H9 (cell line): ENCODE data around the gene TADA3. TPM values are rescaled to one million over a fixed set of nuclear protein-coding genes. Genes with fewer than 3 reads are reported as not detected.

Experiments used
- DNase-seq: peaks from one replicate; pipeline ENCODE4 v3.0.0-alpha.2; 2017
- H2AFZ ChIP-seq: one replicate; pipeline ENCODE4 v1.6.1; 2013; ENCODE audit warnings: mild to moderate bottlenecking, low read length, control low read depth, moderate library complexity
- H2AK5ac ChIP-seq: 2 replicates; pipeline ENCODE4 v1.6.1; 2013; ENCODE audit warnings: low read length, control low read depth, mixed read lengths; ENCODE audit not compliant: insufficient read length
- H2BK120ac ChIP-seq: one replicate; pipeline ENCODE4 v1.6.1; 2013; ENCODE audit warnings: low read depth, mild to moderate bottlenecking, low read length, control low read depth, inconsistent platforms; ENCODE audit not compliant: poor library complexity, severe bottlenecking
- H2BK12ac ChIP-seq: 2 replicates; pipeline ENCODE4 v1.6.1; 2013; ENCODE audit warnings: low read length, control low read depth, mixed read lengths, low read depth; ENCODE audit not compliant: insufficient read length
- H2BK15ac ChIP-seq: 2 replicates; pipeline ENCODE4 v1.6.1; 2013; ENCODE audit warnings: low read depth, low read length, control low read depth
- H2BK20ac ChIP-seq: one replicate; pipeline ENCODE4 v1.6.1; 2013; ENCODE audit warnings: low read depth, mild to moderate bottlenecking, low read length, control low read depth, inconsistent platforms; ENCODE audit not compliant: poor library complexity, severe bottlenecking
- H2BK5ac ChIP-seq: 2 replicates; pipeline ENCODE4 v1.6.1; 2013; ENCODE audit warnings: low read length, control low read depth, mixed read lengths; ENCODE audit not compliant: insufficient read length
- H3K14ac ChIP-seq: 2 replicates; pipeline ENCODE4 v1.6.1; 2013; ENCODE audit warnings: low read length, control low read depth; ENCODE audit not compliant: insufficient read depth
- H3K18ac ChIP-seq: 2 replicates; pipeline ENCODE4 v1.6.1; 2013; ENCODE audit warnings: low read depth, mild to moderate bottlenecking, mixed read lengths, low read length, control low read depth; ENCODE audit not compliant: insufficient read length
- H3K23ac ChIP-seq: 2 replicates; pipeline ENCODE4 v1.6.1; 2013; ENCODE audit warnings: low read length, control low read depth, mixed read lengths, low read depth; ENCODE audit not compliant: insufficient read length
- H3K23me2 ChIP-seq: 2 replicates; pipeline ENCODE4 v1.6.1; 2013; ENCODE audit warnings: low read depth, mild to moderate bottlenecking, mixed read lengths, low read length, control low read depth; ENCODE audit not compliant: insufficient read length, poor library complexity, severe bottlenecking
- H3K27ac ChIP-seq: 2 replicates; pipeline ENCODE4 v1.5.1; 2013; ENCODE audit warnings: low read length, control low read depth, mixed read lengths, low read depth; ENCODE audit not compliant: insufficient read length
- H3K27me3 ChIP-seq: 2 replicates; pipeline ENCODE4 v1.6.1; 2013; ENCODE audit warnings: low read length, control low read depth, inconsistent platforms; ENCODE audit not compliant: insufficient read depth
- H3K4ac ChIP-seq: 2 replicates; pipeline ENCODE4 v1.6.1; 2013; ENCODE audit warnings: low read depth, mild to moderate bottlenecking, control low read depth, inconsistent platforms, low read length, moderate library complexity
- H3K4me1 ChIP-seq: 2 replicates; pipeline ENCODE4 v1.6.1; 2013; ENCODE audit warnings: low read length, control low read depth, inconsistent platforms; ENCODE audit not compliant: insufficient read depth
- H3K4me2 ChIP-seq: 2 replicates; pipeline ENCODE4 v1.6.1; 2013; ENCODE audit warnings: low read length, control low read depth, mixed read lengths; ENCODE audit not compliant: insufficient read length, insufficient read depth
- H3K56ac ChIP-seq: 2 replicates; pipeline ENCODE4 v1.6.1; 2013; ENCODE audit warnings: low read depth, mild to moderate bottlenecking, mixed read lengths, low read length, control low read depth; ENCODE audit not compliant: insufficient read length
- H3K79me1 ChIP-seq: 2 replicates; pipeline ENCODE4 v1.6.1; 2013; ENCODE audit warnings: low read depth, mild to moderate bottlenecking, moderate library complexity, low read length, control low read depth, inconsistent platforms; ENCODE audit not compliant: insufficient read depth, poor library complexity, severe bottlenecking
- H3K79me2 ChIP-seq: 2 replicates; pipeline ENCODE4 v1.6.1; 2013; ENCODE audit warnings: low read length, control low read depth, inconsistent platforms; ENCODE audit not compliant: insufficient read depth
- H3K9ac ChIP-seq: 2 replicates; pipeline ENCODE4 v1.6.1; 2013; ENCODE audit warnings: low read length, control low read depth, mixed read lengths; ENCODE audit not compliant: insufficient read length; ENCODE audit errors: extremely low read depth
- H3K9me3 ChIP-seq: one replicate; pipeline ENCODE4 v1.6.1; 2013; ENCODE audit warnings: low read depth, low read length, inconsistent platforms; ENCODE audit not compliant: control insufficient read depth
- H3T11ph ChIP-seq: one replicate; pipeline ENCODE4 v1.6.1; 2013; ENCODE audit warnings: mild to moderate bottlenecking, low read length, control low read depth, inconsistent platforms
- H4K20me1 ChIP-seq: one replicate; pipeline ENCODE4 v1.6.1; 2013; ENCODE audit not compliant: control insufficient read depth, insufficient read length, insufficient read depth
- H4K5ac ChIP-seq: 2 replicates; pipeline ENCODE4 v1.6.1; 2013; ENCODE audit warnings: low read depth, mild to moderate bottlenecking, mixed read lengths, low read length, control low read depth; ENCODE audit not compliant: insufficient read length
- H4K8ac ChIP-seq: replicated peaks from 2 replicates; pipeline ENCODE4 v1.6.1; 2013; ENCODE audit warnings: low read length, control low read depth, mixed read lengths, low read depth; ENCODE audit not compliant: insufficient read length
- H4K91ac ChIP-seq: 2 replicates; pipeline ENCODE4 v1.6.1; 2013; ENCODE audit warnings: low read depth, mild to moderate bottlenecking, moderate library complexity, mixed read lengths, low read length, control low read depth; ENCODE audit not compliant: insufficient read length
- H3K27ac Mint-ChIP-seq, 3 experiments: 2 replicates in 2 of 3; 3 replicates in 1 of 3; pipeline ENCODE4 v1.8.0; 2020 to 2021; ENCODE audit warnings: mixed read lengths in 3 of 3, mild to moderate bottlenecking in 1 of 3, moderate library complexity in 1 of 3
- H3K27me3 Mint-ChIP-seq: 2 replicates; pipeline ENCODE4 v1.8.0; 2021; ENCODE audit warnings: low read depth, mild to moderate bottlenecking, moderate library complexity, mixed read lengths
- H3K36me3 Mint-ChIP-seq, 3 experiments: 2 replicates in 2 of 3; 3 replicates in 1 of 3; pipeline ENCODE4 v1.8.0; 2020 to 2021; ENCODE audit warnings: low read depth in 3 of 3, mixed read lengths in 3 of 3; ENCODE audit not compliant: insufficient read depth in 1 of 3
- H3K4me1 Mint-ChIP-seq, 2 experiments: 2 replicates each; pipeline ENCODE4 v1.8.0; 2020; ENCODE audit warnings: mixed read lengths in 2 of 2
- H3K4me3 Mint-ChIP-seq, 2 experiments: 2 replicates in 1 of 2; 3 replicates in 1 of 2; pipeline ENCODE4 v1.8.0; 2020 to 2021; ENCODE audit warnings: mild to moderate bottlenecking in 2 of 2, mixed read lengths in 2 of 2, moderate library complexity in 1 of 2
- H3K9me3 Mint-ChIP-seq, 2 experiments: 2 replicates in 1 of 2; 3 replicates in 1 of 2; pipeline ENCODE4 v1.8.0; 2020; ENCODE audit warnings: mild to moderate bottlenecking in 2 of 2, mixed read lengths in 2 of 2, moderate library complexity in 1 of 2
- WGBS: extraction: QIAGEN DNeasy Blood & Tissue Kit; methylation state at CpG from one replicate; pipeline ENCODE4 v1.1.7; 2013; ENCODE audit warnings: missing lambda C conversion rate, low lambda C conversion rate, mixed read lengths; ENCODE audit not compliant: insufficient read length; ENCODE audit errors: extremely low coverage; 5-methylcytosine and 5-hydroxymethylcytosine counted together
- total RNA-seq: library from RNA; stranded (reverse); gene quantifications from 2 replicates; pipeline ENCODE4 v1.2.1, GENCODE V29; 2021
- TF ChIP-seq, protein P1 (sequence below): fragments of 200-600 bp; sonication (generic); conservative IDR thresholded peaks from 3 replicates; pipeline ENCODE4 v1.8.0; 2021; ENCODE audit warnings: antibody characterized with exemption, mild to moderate bottlenecking

Gene TADA3
- total RNA-seq, 1 experiment from 2014 or later, result 49.8 TPM

DNA sequence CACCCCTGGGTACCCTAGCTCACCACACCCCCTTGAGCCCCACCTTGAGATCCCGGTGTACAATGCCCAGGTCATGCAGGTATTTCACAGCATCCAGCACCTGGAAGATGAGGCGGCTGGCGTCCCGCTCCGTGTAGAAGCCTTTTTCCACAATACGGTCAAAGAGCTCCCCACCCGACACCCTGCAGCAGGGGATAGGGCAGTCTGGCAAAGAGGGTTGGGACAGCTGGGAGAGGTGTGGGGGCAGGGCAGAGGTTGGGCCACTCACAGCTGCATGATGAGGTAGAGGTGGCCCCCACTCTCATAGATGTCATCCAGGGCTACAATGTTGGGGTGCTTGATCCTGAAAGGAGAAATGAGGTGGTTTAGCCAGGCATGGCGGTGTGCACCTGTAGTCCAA is 29.4 kb downstream of the TADA3 start:
- peaks cover 10 to 11% of the 10 kb centered on the region in 2 experiments for H3K4me1 Mint-ChIP-seq
- no peak overlapping the region for H2BK120ac ChIP-seq
- WGBS, result no CpG with 5 or more reads among the region's 8 CpGs

More for the DNA sequence above, 29.4 kb downstream of the TADA3 start:
- Histone ChIP-seq H2BK20ac (no peak overlapping the region), H3K23ac (no peak overlapping the region), H4K91ac (no peak overlapping the region), H3K9ac (no peak overlapping the region), H2AK5ac (no peak overlapping the region), H2AFZ (no peak overlapping the region), H3K79me1 (no peaks in the 10 kb centered on the region), H4K8ac (no peak overlapping the region), H3K4me1 (no peaks in the 10 kb centered on the region), H3T11ph (no peak overlapping the region), H3K27me3 (no peaks in the 10 kb centered on the region; the same call in 1 of the 2 replicates), H3K4ac (no peak overlapping the region), H3K14ac (no peak overlapping the region), H3K18ac (no peak overlapping the region), H2BK5ac (no peak overlapping the region), H4K20me1 (no peaks in the 10 kb centered on the region), H3K56ac (no peak overlapping the region), H3K23me2 (no peaks in the 10 kb centered on the region), H3K9me3 (no peaks in the 10 kb centered on the region), H2BK12ac (no peak overlapping the region), H3K79me2 (no peaks in the 10 kb centered on the region), H3K4me2 (no peak overlapping the region), H3K27ac (no peak overlapping the region), H2BK15ac (no peak overlapping the region), H4K5ac (no peak overlapping the region)
- Mint-ChIP-seq H3K9me3 (no peaks in the 10 kb centered on the region), H3K36me3 (peaks cover 22 to 47% (median 26%) of the 10 kb centered on the region in 3 experiments), H3K27ac (0 out of 7 replicates have a peak overlapping the region, but pooled peaks of 1 of the 3 experiments have one; percentile 29), H3K4me3 (no peak overlapping the region), H3K27me3 (peaks cover 20% of the 10 kb centered on the region)
- TF ChIP-seq, protein P1, sequence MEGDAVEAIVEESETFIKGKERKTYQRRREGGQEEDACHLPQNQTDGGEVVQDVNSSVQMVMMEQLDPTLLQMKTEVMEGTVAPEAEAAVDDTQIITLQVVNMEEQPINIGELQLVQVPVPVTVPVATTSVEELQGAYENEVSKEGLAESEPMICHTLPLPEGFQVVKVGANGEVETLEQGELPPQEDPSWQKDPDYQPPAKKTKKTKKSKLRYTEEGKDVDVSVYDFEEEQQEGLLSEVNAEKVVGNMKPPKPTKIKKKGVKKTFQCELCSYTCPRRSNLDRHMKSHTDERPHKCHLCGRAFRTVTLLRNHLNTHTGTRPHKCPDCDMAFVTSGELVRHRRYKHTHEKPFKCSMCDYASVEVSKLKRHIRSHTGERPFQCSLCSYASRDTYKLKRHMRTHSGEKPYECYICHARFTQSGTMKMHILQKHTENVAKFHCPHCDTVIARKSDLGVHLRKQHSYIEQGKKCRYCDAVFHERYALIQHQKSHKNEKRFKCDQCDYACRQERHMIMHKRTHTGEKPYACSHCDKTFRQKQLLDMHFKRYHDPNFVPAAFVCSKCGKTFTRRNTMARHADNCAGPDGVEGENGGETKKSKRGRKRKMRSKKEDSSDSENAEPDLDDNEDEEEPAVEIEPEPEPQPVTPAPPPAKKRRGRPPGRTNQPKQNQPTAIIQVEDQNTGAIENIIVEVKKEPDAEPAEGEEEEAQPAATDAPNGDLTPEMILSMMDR, result no peak
- no peak for DNase-seq
